ENCODE results near the gene ATIC. TPM values are rescaled to one million over a fixed set of nuclear protein-coding genes. Genes with fewer than 3 reads are reported as not detected.

ATIC gene
- total RNA-seq, 4 donors from 2014 or later: 29.4 to 42.7 (median 38.6) TPM

- Histone ChIP-seq H3K27me3 (no peaks in the 10 kb centered on the region), H3K4me3 (no peak overlapping the region), H3K36me3 (no peaks in the 10 kb centered on the region), H3K27ac (no peak overlapping the region), H3K9me3 (no peaks in the 10 kb centered on the region), H3K4me1 (peaks cover 0 to under 1% (median 0%) of the 10 kb centered on the region in 3 donors)
- TF ChIP-seq CTCF (IDR thresholded peaks at IDR 0.05): no peak
- no peak for TF ChIP-seq POLR2A (IDR thresholded peaks at IDR 0.05)
- DNase-seq: no peak
- 89 to 91% methylated on average over 6 to 7 of the region's 7 CpGs for WGBS, 2 donors
- intact Hi-C loops (cut with DNase I): no loop called here
Measured at GRCh38 chr2:215274829-215275228, 37.0 kb upstream of the ATIC start.

- Histone ChIP-seq H3K4me3 (no peak overlapping the region), H3K27me3 (no peaks in the 10 kb centered on the region), H3K27ac (no peak overlapping the region), H3K9me3 (no peaks in the 10 kb centered on the region), H3K4me1 (no peaks in the 10 kb centered on the region), H3K36me3 (no peaks in the 10 kb centered on the region)
- no peak for TF ChIP-seq POLR2A (IDR thresholded peaks at IDR 0.05)
- TF ChIP-seq CTCF (IDR thresholded peaks at IDR 0.05): no peak
- 65 to 78% methylated on average over 3 to 4 of the region's 4 CpGs for WGBS, 2 donors
- intact Hi-C loops (cut with DNase I): no loop called here
- DNase-seq: no peak
Measured at GRCh38 chr2:215275824-215276223, 36.0 kb upstream of the ATIC start.

- H3K27ac ChIP-seq: no peak overlapping the region
- no peaks in the 10 kb centered on the region for H3K4me1 ChIP-seq
- 53 to 70% methylated on average over 3 of the region's 3 CpGs for WGBS, 2 donors
- intact Hi-C loops (cut with DNase I): no loop called here
- H3K9me3 ChIP-seq: no peaks in the 10 kb centered on the region
- no peaks in the 10 kb centered on the region for H3K27me3 ChIP-seq
- no peak overlapping the region for H3K4me3 ChIP-seq
- H3K36me3 ChIP-seq: no peaks in the 10 kb centered on the region
- TF ChIP-seq POLR2A (IDR thresholded peaks at IDR 0.05): no peak
- no peak for TF ChIP-seq CTCF (IDR thresholded peaks at IDR 0.05)
- no peak for DNase-seq
Measured at GRCh38 chr2:215277944-215278343, 33.9 kb upstream of the ATIC start.

GRCh38 chr2:215280326-215280725, 31.5 kb upstream of the ATIC start:
- Histone ChIP-seq H3K4me3 (no peak overlapping the region), H3K9me3 (no peaks in the 10 kb centered on the region), H3K27ac (no peak overlapping the region), H3K36me3 (no peaks in the 10 kb centered on the region), H3K27me3 (no peaks in the 10 kb centered on the region), H3K4me1 (no peaks in the 10 kb centered on the region)
- TF ChIP-seq CTCF (IDR thresholded peaks at IDR 0.05): no peak
- intact Hi-C loops (cut with DNase I): no loop called here
- DNase-seq: no peak

- TF ChIP-seq CTCF (IDR thresholded peaks at IDR 0.05) (no peak), POLR2A (IDR thresholded peaks at IDR 0.05) (no peak)
- no peaks in the 10 kb centered on the region for H3K27me3 ChIP-seq
- H3K4me3 ChIP-seq: no peak overlapping the region
- H3K36me3 ChIP-seq: no peaks in the 10 kb centered on the region
- no peak overlapping the region for H3K27ac ChIP-seq
- 82 to 85% methylated on average over 1 of the region's 1 CpG for WGBS, 2 donors
- no peak for DNase-seq
- no peaks in the 10 kb centered on the region for H3K9me3 ChIP-seq
- H3K4me1 ChIP-seq: no peaks in the 10 kb centered on the region
- intact Hi-C loops (cut with DNase I): no loop called here
Measured at GRCh38 chr2:215283221-215283620, 28.6 kb upstream of the ATIC start.
